ENCODE measurements around the gene MAP7D2.

- TF ChIP-seq HOXA7 (CRISPR knock-in tag; IDR thresholded peaks at IDR 0.05; ENCODE audit: borderline replicate concordance) = no peak
- TF ChIP-seq, protein P1, sequence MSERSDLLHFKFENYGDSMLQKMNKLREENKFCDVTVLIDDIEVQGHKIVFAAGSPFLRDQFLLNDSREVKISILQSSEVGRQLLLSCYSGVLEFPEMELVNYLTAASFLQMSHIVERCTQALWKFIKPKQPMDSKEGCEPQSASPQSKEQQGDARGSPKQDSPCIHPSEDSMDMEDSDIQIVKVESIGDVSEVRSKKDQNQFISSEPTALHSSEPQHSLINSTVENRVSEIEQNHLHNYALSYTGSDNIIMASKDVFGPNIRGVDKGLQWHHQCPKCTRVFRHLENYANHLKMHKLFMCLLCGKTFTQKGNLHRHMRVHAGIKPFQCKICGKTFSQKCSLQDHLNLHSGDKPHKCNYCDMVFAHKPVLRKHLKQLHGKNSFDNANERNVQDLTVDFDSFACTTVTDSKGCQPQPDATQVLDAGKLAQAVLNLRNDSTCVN (tag by site-specific recombination; optimal IDR thresholded peaks at IDR 0.05) = peak; percentile 51
- peak; percentile 46; the same call in 1 of the 2 replicates for TF ChIP-seq SP2 (tag by site-specific recombination; IDR thresholded peaks at IDR 0.05)
- TF ChIP-seq ZSCAN30 (tag by site-specific recombination; IDR thresholded peaks at IDR 0.05) = no peak
- TF ChIP-seq, protein P2, sequence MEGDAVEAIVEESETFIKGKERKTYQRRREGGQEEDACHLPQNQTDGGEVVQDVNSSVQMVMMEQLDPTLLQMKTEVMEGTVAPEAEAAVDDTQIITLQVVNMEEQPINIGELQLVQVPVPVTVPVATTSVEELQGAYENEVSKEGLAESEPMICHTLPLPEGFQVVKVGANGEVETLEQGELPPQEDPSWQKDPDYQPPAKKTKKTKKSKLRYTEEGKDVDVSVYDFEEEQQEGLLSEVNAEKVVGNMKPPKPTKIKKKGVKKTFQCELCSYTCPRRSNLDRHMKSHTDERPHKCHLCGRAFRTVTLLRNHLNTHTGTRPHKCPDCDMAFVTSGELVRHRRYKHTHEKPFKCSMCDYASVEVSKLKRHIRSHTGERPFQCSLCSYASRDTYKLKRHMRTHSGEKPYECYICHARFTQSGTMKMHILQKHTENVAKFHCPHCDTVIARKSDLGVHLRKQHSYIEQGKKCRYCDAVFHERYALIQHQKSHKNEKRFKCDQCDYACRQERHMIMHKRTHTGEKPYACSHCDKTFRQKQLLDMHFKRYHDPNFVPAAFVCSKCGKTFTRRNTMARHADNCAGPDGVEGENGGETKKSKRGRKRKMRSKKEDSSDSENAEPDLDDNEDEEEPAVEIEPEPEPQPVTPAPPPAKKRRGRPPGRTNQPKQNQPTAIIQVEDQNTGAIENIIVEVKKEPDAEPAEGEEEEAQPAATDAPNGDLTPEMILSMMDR (tag by site-specific recombination; IDR thresholded peaks at IDR 0.05) = peak; percentile 86
- TF ChIP-seq ZNF596 (tag by site-specific recombination; IDR thresholded peaks at IDR 0.05) = no peak
Measured at GRCh38 chrX:19990556-19991349, 126.0 kb downstream of the MAP7D2 start, which contains the start of gene BCLAF3.
